ENCODE measurements around the gene CYB5D1.

DNA sequence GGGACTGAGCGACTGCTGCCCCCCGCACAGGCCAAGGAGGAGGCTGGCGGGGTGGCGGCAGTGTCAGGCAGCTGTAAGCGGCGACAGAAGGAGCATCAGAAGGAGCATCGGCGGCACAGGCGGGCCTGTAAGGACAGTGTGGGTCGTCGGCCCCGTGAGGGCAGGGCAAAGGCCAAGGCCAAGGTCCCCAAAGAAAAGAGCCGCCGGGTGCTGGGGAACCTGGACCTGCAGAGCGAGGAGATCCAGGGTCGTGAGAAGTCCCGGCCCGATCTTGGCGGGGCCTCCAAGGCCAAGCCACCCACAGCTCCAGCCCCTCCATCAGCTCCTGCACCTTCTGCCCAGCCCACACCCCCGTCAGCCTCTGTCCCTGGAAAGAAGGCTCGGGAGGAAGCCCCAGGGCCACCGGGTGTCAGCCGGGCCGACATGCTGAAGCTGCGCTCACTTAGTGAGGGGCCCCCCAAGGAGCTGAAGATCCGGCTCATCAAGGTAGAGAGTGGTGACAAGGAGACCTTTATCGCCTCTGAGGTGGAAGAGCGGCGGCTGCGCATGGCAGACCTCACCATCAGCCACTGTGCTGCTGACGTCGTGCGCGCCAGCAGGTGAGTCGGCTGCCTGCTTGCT, 8.6 kb upstream of the CYB5D1 start:
- peak in 1 of 2 donors; percentile 7 for TF ChIP-seq POLR2A (IDR thresholded peaks at IDR 0.05)
- TF ChIP-seq, protein P1, sequence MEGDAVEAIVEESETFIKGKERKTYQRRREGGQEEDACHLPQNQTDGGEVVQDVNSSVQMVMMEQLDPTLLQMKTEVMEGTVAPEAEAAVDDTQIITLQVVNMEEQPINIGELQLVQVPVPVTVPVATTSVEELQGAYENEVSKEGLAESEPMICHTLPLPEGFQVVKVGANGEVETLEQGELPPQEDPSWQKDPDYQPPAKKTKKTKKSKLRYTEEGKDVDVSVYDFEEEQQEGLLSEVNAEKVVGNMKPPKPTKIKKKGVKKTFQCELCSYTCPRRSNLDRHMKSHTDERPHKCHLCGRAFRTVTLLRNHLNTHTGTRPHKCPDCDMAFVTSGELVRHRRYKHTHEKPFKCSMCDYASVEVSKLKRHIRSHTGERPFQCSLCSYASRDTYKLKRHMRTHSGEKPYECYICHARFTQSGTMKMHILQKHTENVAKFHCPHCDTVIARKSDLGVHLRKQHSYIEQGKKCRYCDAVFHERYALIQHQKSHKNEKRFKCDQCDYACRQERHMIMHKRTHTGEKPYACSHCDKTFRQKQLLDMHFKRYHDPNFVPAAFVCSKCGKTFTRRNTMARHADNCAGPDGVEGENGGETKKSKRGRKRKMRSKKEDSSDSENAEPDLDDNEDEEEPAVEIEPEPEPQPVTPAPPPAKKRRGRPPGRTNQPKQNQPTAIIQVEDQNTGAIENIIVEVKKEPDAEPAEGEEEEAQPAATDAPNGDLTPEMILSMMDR (IDR thresholded peaks at IDR 0.05): no peak

Data from gastroesophageal sphincter (tissue), 3 donors.